NCI-H1092 (cell line): ENCODE measurements around the gene KLHL30.
"Not testable (repeated sequence)": the region's sequence is repeated elsewhere in the genome, so short reads cannot be mapped to it uniquely, and the experiment has no call there.

Experiments
- DNase-seq: peaks from one replicate; lab custom pipeline; 2025; lab: John Stamatoyannopoulos, UW

KLHL30 gene

GRCh38 chr2:238102865-238103264 is 35.6 kb upstream of the KLHL30 start:
- no peak for DNase-seq

GRCh38 chr2:238103465-238104225 is 34.8 kb upstream of the KLHL30 start:
- no peak for DNase-seq

GRCh38 chr2:238104226-238104690 is 34.2 kb upstream of the KLHL30 start:
- DNase-seq = no peak

- no peak for DNase-seq
These were observed 33.6 kb upstream of the KLHL30 start for GRCh38 chr2:238104691-238105371.

GRCh38 chr2:238105506-238106338 is 32.7 kb upstream of the KLHL30 start:
- no peak for DNase-seq

- DNase-seq = no peak
These were observed 32.1 kb upstream of the KLHL30 start for GRCh38 chr2:238106339-238106697.

- no peak for DNase-seq
These were observed 31.6 kb upstream of the KLHL30 start for GRCh38 chr2:238106698-238107524.

- no peak for DNase-seq
These were observed 30.7 kb upstream of the KLHL30 start for GRCh38 chr2:238107525-238108422.

GRCh38 chr2:238108423-238109183 is 29.9 kb upstream of the KLHL30 start:
- no peak for DNase-seq

GRCh38 chr2:238113611-238114010 is 24.9 kb upstream of the KLHL30 start:
- DNase-seq = no peak

GRCh38 chr2:238114331-238114841 is 24.1 kb upstream of the KLHL30 start:
- DNase-seq = no peak

GRCh38 chr2:238114851-238115660 is 23.4 kb upstream of the KLHL30 start:
- no peak for DNase-seq

GRCh38 chr2:238115709-238116108 is 22.8 kb upstream of the KLHL30 start:
- DNase-seq = not testable (repeated sequence)

GRCh38 chr2:238116298-238117198 is 21.9 kb upstream of the KLHL30 start:
- no peak for DNase-seq

- no peak for DNase-seq
These were observed 21.0 kb upstream of the KLHL30 start for GRCh38 chr2:238117199-238118154.

- DNase-seq = no peak
These were observed 18.6 kb upstream of the KLHL30 start for GRCh38 chr2:238119756-238120462.
